Measurements from ENCODE around the gene DYDC2. TPM values are rescaled to one million over a fixed set of nuclear protein-coding genes. Genes with fewer than 3 reads are reported as not detected.
"Not testable (repeated sequence)": the region's sequence is repeated elsewhere in the genome, so short reads cannot be mapped to it uniquely, and the experiment has no call there.

DYDC2 gene
- total and polyA plus RNA-seq, 5 donors from 2014 or later, result not detected

DNA sequence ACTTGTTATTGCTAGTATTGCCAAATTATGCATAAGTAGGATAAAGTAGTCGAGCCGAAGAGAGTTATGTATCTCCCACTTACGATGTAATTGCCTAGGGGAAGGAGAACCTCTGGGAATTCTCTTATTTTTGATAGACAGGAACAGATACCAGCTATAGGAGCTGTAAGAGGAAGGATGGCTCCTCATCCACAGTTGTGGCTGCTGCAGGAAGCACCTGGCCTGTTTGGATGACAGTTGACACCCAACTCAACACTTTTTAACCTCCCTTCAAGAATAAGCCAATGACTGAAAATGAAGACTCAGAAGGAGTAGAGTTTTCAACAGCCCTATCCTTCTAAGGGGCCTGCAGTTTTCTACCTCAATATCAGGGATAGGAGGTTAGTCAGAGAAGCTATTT, 6.3 kb upstream of the DYDC2 start:
- H3K27me3 Mint-ChIP-seq, result peaks cover 42% of the 10 kb centered on the region
- H3K9me3 Mint-ChIP-seq, result no peaks in the 10 kb centered on the region
- no peak overlapping the region for H3K27ac Mint-ChIP-seq
- ATAC-seq (ENCODE audit: low read depth in 2 of 2), result no peak
- H3K4me3 Mint-ChIP-seq, result no peak overlapping the region
- Histone ChIP-seq H3K9me3 (ENCODE audit: control insufficient read depth in 2 of 2, low read length in 2 of 2) (no peaks in the 10 kb centered on the region), H3K4me3 (ENCODE audit: low read depth, low read length) (no peak overlapping the region), H3K36me3 (ENCODE audit: control insufficient read depth, insufficient read depth, low read length) (no peaks in the 10 kb centered on the region), H3K27ac (ENCODE audit: insufficient read depth, low read length, poor library complexity, severe bottlenecking) (no peak overlapping the region), H3K4me1 (ENCODE audit: control insufficient read depth, insufficient read depth, low read length, poor library complexity, severe bottlenecking) (no peaks in the 10 kb centered on the region), H3K27me3 (ENCODE audit: control insufficient read depth, insufficient read depth, low read length) (peaks cover 9% of the 10 kb centered on the region)
- no peaks in the 10 kb centered on the region for H3K36me3 Mint-ChIP-seq
- no peaks in the 10 kb centered on the region for H3K4me1 Mint-ChIP-seq
- no peak for DNase-seq

- Mint-ChIP-seq H3K27me3 (peaks cover 48% of the 10 kb centered on the region), H3K9me3 (peaks cover 0 to 1% (median 0%) of the 10 kb centered on the region in 7 donors), H3K36me3 (no peaks in the 10 kb centered on the region), H3K27ac (no peak overlapping the region), H3K4me3 (no peak overlapping the region), H3K4me1 (peaks cover 0 to 6% (median 0%) of the 10 kb centered on the region in 4 donors)
- Histone ChIP-seq H3K9me3 (ENCODE audit: control insufficient read depth in 2 of 2, low read length in 2 of 2) (no peaks in the 10 kb centered on the region), H3K27ac (ENCODE audit: insufficient read depth, low read length, poor library complexity, severe bottlenecking) (no peak overlapping the region), H3K4me1 (ENCODE audit: control insufficient read depth, insufficient read depth, low read length, poor library complexity, severe bottlenecking) (no peaks in the 10 kb centered on the region), H3K36me3 (ENCODE audit: control insufficient read depth, insufficient read depth, low read length) (no peaks in the 10 kb centered on the region), H3K4me3 (ENCODE audit: low read depth, low read length) (no peak overlapping the region), H3K27me3 (ENCODE audit: control insufficient read depth, insufficient read depth, low read length) (peaks cover 16% of the 10 kb centered on the region)
- no peak for DNase-seq
- no peak for ATAC-seq (ENCODE audit: low read depth in 2 of 2)
Observed at GRCh38 chr10:80351220-80351619, 5.4 kb upstream of the DYDC2 start.

- Mint-ChIP-seq H3K9me3 (peaks cover 0 to 1% (median 0%) of the 10 kb centered on the region in 7 donors), H3K4me3 (peak overlapping the region in 3 of 4 donors; percentile 5 to 73 (median 44)), H3K27ac (no peak overlapping the region), H3K27me3 (peaks cover 65% of the 10 kb centered on the region), H3K4me1 (peaks cover 0 to 18% (median 0%) of the 10 kb centered on the region in 4 donors), H3K36me3 (no peaks in the 10 kb centered on the region)
- H3K9me3 ChIP-seq (ENCODE audit: control insufficient read depth in 2 of 2, low read length in 2 of 2), result no peaks in the 10 kb centered on the region
- no peaks in the 10 kb centered on the region for H3K36me3 ChIP-seq (ENCODE audit: control insufficient read depth, insufficient read depth, low read length)
- no peak overlapping the region for H3K4me3 ChIP-seq (ENCODE audit: low read depth, low read length)
- H3K4me1 ChIP-seq (ENCODE audit: control insufficient read depth, insufficient read depth, low read length, poor library complexity, severe bottlenecking), result no peaks in the 10 kb centered on the region
- ATAC-seq (ENCODE audit: low read depth in 2 of 2) (no peak), DNase-seq (no peak)
- peaks cover 17% of the 10 kb centered on the region for H3K27me3 ChIP-seq (ENCODE audit: control insufficient read depth, insufficient read depth, low read length)
- H3K27ac ChIP-seq (ENCODE audit: insufficient read depth, low read length, poor library complexity, severe bottlenecking), result no peak overlapping the region
Observed at GRCh38 chr10:80356989-80357850, 639 bp downstream of the DYDC2 start.

DNA sequence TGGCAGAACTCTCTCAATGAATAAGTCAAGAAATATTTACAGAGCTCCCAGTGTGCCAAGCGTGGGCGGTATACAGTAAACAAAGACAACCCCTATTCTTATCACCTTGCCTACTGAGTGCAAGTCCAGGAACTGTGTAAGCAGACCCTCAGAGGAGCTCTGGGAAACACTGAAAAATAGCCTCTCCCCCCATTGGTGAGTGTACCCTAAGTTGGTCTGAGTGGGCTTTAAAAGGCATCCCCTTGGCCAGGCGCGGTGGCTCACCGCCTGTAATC, 1.2 kb downstream of the DYDC2 start:
- Mint-ChIP-seq H3K27ac (no peak overlapping the region), H3K4me3 (no peak overlapping the region), H3K27me3 (peaks cover 65% of the 10 kb centered on the region), H3K9me3 (peaks cover 0 to 1% (median 0%) of the 10 kb centered on the region in 7 donors), H3K4me1 (peaks cover 0 to 18% (median 0%) of the 10 kb centered on the region in 4 donors), H3K36me3 (no peaks in the 10 kb centered on the region)
- Histone ChIP-seq H3K4me1 (ENCODE audit: control insufficient read depth, insufficient read depth, low read length, poor library complexity, severe bottlenecking) (no peaks in the 10 kb centered on the region), H3K27ac (ENCODE audit: insufficient read depth, low read length, poor library complexity, severe bottlenecking) (no peak overlapping the region), H3K9me3 (ENCODE audit: control insufficient read depth in 2 of 2, low read length in 2 of 2) (no peaks in the 10 kb centered on the region), H3K4me3 (ENCODE audit: low read depth, low read length) (no peak overlapping the region), H3K27me3 (ENCODE audit: control insufficient read depth, insufficient read depth, low read length) (peaks cover 17% of the 10 kb centered on the region), H3K36me3 (ENCODE audit: control insufficient read depth, insufficient read depth, low read length) (no peaks in the 10 kb centered on the region)
- DNase-seq (no peak), ATAC-seq (ENCODE audit: low read depth in 2 of 2) (no peak)

DNA sequence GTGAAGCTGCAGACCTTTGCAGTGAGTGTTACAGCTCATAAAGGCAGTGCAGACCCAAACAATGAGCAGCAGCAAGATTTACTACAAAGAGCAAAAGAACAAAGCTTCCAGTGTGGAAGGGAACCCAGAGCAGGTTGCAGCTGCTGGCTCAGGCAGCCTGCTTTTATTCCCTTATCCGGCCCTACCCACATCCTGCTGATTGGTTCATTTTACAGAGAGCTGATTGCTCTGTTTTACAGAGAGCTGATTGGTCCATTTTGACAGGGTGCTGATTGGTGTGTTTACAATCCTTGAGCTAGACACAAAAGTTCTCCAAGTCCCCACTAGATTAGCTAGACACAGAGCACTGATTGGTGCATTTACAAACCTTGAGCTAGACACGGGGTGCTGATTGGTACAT, 2.3 kb downstream of the DYDC2 start:
- not testable (repeated sequence) for H3K4me3 Mint-ChIP-seq; H3K4me1 ChIP-seq (ENCODE audit: control insufficient read depth, insufficient read depth, low read length, poor library complexity, severe bottlenecking); ATAC-seq (ENCODE audit: low read depth in 2 of 2); H3K9me3 Mint-ChIP-seq; H3K9me3 ChIP-seq (ENCODE audit: control insufficient read depth in 2 of 2, low read length in 2 of 2); H3K36me3 Mint-ChIP-seq; H3K27ac Mint-ChIP-seq; DNase-seq; H3K27ac ChIP-seq (ENCODE audit: insufficient read depth, low read length, poor library complexity, severe bottlenecking); H3K36me3 ChIP-seq (ENCODE audit: control insufficient read depth, insufficient read depth, low read length); H3K4me3 ChIP-seq (ENCODE audit: low read depth, low read length)
- H3K27me3 Mint-ChIP-seq, result peaks cover 62% of the 10 kb centered on the region
- H3K27me3 ChIP-seq (ENCODE audit: control insufficient read depth, insufficient read depth, low read length), result peaks cover 17% of the 10 kb centered on the region
- H3K4me1 Mint-ChIP-seq, result peaks cover 0 to 18% (median 0%) of the 10 kb centered on the region in 4 donors

GRCh38 chr10:80359644-80360043, 3.1 kb downstream of the DYDC2 start:
- Mint-ChIP-seq H3K9me3 (peaks cover 0 to 3% (median 0%) of the 10 kb centered on the region in 7 donors), H3K27me3 (peaks cover 57% of the 10 kb centered on the region), H3K4me1 (peaks cover 0 to 18% (median 0%) of the 10 kb centered on the region in 4 donors), H3K4me3 (no peak overlapping the region), H3K36me3 (no peaks in the 10 kb centered on the region), H3K27ac (no peak overlapping the region)
- H3K27me3 ChIP-seq (ENCODE audit: control insufficient read depth, insufficient read depth, low read length), result peaks cover 15% of the 10 kb centered on the region
- no peak overlapping the region for H3K4me3 ChIP-seq (ENCODE audit: low read depth, low read length)
- H3K4me1 ChIP-seq (ENCODE audit: control insufficient read depth, insufficient read depth, low read length, poor library complexity, severe bottlenecking), result no peaks in the 10 kb centered on the region
- DNase-seq (no peak), ATAC-seq (ENCODE audit: low read depth in 2 of 2) (no peak)
- no peak overlapping the region for H3K27ac ChIP-seq (ENCODE audit: insufficient read depth, low read length, poor library complexity, severe bottlenecking)
- H3K36me3 ChIP-seq (ENCODE audit: control insufficient read depth, insufficient read depth, low read length), result no peaks in the 10 kb centered on the region
- H3K9me3 ChIP-seq (ENCODE audit: control insufficient read depth in 2 of 2, low read length in 2 of 2), result no peaks in the 10 kb centered on the region

GRCh38 chr10:80365510-80365909, 8.9 kb downstream of the DYDC2 start:
- Mint-ChIP-seq H3K4me3 (no peak overlapping the region), H3K27ac (no peak overlapping the region)

DNA sequence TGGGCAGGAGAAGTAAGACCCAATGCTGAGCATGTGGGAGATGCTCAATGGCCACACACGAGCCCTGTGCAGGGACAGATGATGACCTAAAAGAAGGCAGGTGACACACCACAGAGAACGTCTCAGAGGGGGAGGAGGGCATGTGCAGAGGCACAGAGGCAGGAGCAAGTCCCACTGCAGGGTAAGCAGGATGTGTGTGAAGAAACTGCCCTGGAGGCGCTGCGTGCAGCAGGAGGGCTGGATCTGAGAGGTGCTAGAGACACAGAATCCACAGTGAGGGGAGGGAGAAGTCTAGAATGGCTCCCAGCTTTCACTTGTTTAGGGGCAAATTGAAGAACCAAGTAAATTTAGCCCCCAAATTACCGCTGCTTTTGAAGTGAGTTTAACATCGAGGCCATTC, 14.9 kb downstream of the DYDC2 start:
- Mint-ChIP-seq H3K4me3 (no peak overlapping the region), H3K4me1 (no peaks in the 10 kb centered on the region), H3K27ac (no peak overlapping the region), H3K27me3 (peaks cover 25% of the 10 kb centered on the region), H3K9me3 (peaks cover 0 to 19% (median 6%) of the 10 kb centered on the region in 7 donors), H3K36me3 (peaks cover 4% of the 10 kb centered on the region)
- peaks cover 8% of the 10 kb centered on the region for H3K27me3 ChIP-seq (ENCODE audit: control insufficient read depth, insufficient read depth, low read length)
- no peaks in the 10 kb centered on the region for H3K36me3 ChIP-seq (ENCODE audit: control insufficient read depth, insufficient read depth, low read length)
- no peak for DNase-seq
- H3K4me3 ChIP-seq (ENCODE audit: low read depth, low read length), result no peak overlapping the region
- H3K9me3 ChIP-seq (ENCODE audit: control insufficient read depth in 2 of 2, low read length in 2 of 2), result peaks cover 9 to 12% of the 10 kb centered on the region in 2 experiments
- no peak for ATAC-seq (ENCODE audit: low read depth in 2 of 2)
- H3K4me1 ChIP-seq (ENCODE audit: control insufficient read depth, insufficient read depth, low read length, poor library complexity, severe bottlenecking), result no peaks in the 10 kb centered on the region
- H3K27ac ChIP-seq (ENCODE audit: insufficient read depth, low read length, poor library complexity, severe bottlenecking), result no peak overlapping the region

More at GRCh38 chr10:80365510-80365909, 8.9 kb downstream of the DYDC2 start:
- H3K4me1 ChIP-seq (ENCODE audit: control insufficient read depth, insufficient read depth, low read length, poor library complexity, severe bottlenecking), result no peaks in the 10 kb centered on the region
- peaks cover 8% of the 10 kb centered on the region for H3K27me3 ChIP-seq (ENCODE audit: control insufficient read depth, insufficient read depth, low read length)
- H3K27ac ChIP-seq (ENCODE audit: insufficient read depth, low read length, poor library complexity, severe bottlenecking), result no peak overlapping the region
- peaks cover 11 to 14% of the 10 kb centered on the region in 2 experiments for H3K9me3 ChIP-seq (ENCODE audit: control insufficient read depth in 2 of 2, low read length in 2 of 2)
- peaks cover 4% of the 10 kb centered on the region for H3K36me3 Mint-ChIP-seq
- peaks cover 40% of the 10 kb centered on the region for H3K27me3 Mint-ChIP-seq
- H3K4me3 ChIP-seq (ENCODE audit: low read depth, low read length), result no peak overlapping the region
- DNase-seq (no peak), ATAC-seq (ENCODE audit: low read depth in 2 of 2) (no peak)
- no peaks in the 10 kb centered on the region for H3K4me1 Mint-ChIP-seq
- H3K9me3 Mint-ChIP-seq, result peaks cover 0 to 22% (median 7%) of the 10 kb centered on the region in 7 donors
- no peaks in the 10 kb centered on the region for H3K36me3 ChIP-seq (ENCODE audit: control insufficient read depth, insufficient read depth, low read length)

Measured in CD4-positive, CD25-positive, alpha-beta regulatory T cell (primary cell).